ENCODE measurements around the gene HMX1.

HMX1 gene

GRCh38 chr4:8910100-8910821, 38.6 kb upstream of the HMX1 start:
- no peak for DNase-seq (ENCODE audit: low spot score)

GRCh38 chr4:8909548-8909947, 37.9 kb upstream of the HMX1 start:
- no peak for DNase-seq (ENCODE audit: low spot score)

GRCh38 chr4:8908206-8908893, 36.7 kb upstream of the HMX1 start:
- no peak for DNase-seq (ENCODE audit: low spot score)

DNA sequence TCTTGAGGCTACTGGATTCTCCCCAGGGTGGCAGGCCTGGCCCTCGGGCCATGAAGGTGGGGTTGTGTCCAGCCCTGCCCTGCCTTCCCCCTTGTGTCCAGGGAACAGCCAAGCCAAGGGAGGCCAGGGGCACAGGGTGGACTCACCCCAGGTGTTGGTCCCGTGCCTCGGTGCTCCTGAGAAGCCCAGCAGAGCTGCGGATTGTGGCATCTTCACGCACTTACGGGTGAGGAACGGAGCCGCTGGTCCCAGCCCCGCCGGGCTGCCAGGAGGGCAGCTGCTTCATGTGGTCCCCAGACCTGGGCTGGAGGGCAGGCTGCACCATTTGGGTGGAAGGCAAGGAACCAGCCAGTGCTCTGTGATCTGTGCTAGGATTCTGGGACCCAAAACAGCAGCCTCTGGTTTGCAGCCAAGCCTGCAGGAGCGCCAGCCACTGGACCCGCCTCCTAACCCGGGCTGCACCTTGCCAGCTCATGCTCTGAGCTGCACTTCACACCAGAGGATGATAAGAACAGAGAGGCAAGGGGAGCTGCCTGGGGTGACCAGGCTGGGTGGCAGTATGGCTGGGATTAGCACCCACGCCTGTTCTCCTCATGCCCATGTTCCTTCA, 36.1 kb upstream of the HMX1 start:
- DNase-seq (ENCODE audit: low spot score), result no peak

DNA sequence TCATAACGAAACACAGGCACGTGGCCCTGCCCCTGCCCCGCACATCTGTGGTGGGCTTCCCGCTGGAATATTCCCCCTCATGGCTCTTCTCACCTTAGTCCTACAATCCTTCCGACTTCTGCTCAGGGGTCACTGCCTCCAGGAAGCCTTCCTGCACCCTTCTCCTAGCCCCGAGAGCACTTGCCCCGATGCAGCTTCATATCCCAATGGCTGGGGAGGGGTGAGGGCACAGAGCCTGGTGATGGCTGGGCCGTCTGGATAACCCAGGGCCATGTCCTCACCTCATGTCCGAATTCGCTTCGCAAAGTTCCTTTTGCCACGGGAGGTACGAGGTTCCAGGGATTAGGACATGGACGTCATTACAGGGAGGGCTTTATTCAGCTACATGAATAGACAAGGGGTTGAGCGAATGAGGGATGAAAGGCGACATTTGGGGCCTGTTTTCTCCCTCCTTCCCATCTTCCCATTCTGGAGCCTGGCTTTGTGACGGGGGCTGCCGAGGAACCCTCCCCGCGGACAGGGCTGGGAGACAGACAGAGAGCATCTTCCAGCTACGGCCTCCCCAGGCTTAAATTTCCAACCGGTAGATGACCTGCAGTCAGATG, 35.5 kb upstream of the HMX1 start:
- DNase-seq (ENCODE audit: low spot score), result no peak

- no peak for DNase-seq (ENCODE audit: low spot score)
These were observed 35.0 kb upstream of the HMX1 start for GRCh38 chr4:8906668-8906970.

DNA sequence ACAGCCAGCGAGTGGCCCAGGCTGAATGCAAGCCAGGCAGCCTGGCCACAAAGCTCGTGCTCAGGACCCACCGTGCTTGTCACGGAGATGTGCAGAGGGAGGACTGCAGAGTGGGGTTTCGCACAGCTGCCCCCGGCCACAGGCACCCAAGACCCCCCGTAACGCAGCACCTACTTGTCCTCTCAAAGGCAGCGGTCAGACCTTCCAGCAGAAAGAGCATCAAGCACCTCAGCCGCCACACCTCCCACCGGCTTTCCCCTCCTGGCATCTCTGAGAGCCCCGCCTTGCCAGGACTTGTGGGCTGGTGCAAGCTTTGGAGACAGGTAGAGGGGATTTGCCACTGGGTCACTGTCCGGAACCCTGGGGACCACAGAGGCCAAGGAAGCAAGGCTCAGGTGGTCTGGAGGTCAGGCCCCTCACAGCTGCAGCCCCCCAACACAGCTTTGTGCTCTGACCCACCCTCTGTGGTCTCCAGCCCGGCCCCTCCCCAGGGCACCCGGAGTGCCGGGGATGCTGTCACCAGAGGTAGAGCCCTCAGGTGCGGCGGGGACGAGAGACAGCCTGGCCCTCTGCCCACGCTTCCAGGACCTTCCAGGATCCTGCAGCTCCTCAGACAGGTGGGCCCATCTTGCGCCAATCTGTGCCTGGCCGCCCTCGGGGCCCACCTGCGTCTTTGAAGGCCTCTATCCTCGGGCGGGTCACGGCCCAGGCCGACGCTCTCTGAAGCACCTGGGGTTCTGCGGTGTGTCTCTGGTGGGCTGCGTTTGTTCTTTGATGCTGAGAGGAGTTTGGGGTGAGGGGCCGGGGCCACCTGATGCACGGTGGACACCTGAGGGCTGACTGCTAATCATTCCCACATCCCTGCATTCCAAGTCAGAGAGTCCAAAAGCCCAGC, 34.4 kb upstream of the HMX1 start:
- DNase-seq (ENCODE audit: low spot score), result no peak

DNA sequence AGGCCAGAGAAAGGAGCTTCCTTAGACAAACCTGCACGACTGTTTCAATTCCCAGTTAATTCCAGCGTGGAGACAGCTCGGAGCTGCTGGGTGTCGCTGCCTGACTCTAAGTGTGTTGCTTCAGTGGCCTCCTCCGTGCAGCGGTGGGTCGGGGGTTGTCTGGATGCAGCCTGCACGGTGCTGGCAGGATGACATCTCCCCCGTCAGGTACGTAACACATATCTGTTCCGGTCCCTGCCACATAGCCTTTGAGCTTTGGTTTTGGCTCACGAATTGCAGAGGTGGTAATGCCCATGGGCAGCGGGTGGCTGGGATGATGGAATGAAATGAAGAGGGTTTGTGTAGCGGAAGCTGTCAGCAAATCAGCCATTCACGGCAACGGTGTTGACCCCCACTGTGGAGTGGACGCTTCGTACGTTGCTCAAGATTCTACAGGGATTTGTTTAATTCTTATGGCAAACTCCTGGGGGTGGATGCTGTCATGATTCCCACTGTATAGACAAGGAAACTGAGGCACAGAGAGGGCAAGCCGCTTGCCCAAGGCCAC, 33.7 kb upstream of the HMX1 start:
- no peak for DNase-seq (ENCODE audit: low spot score)

GRCh38 chr4:8904666-8905065, 33.0 kb upstream of the HMX1 start:
- no peak for DNase-seq (ENCODE audit: low spot score)

GRCh38 chr4:8904041-8904501, 32.4 kb upstream of the HMX1 start:
- no peak for DNase-seq (ENCODE audit: low spot score)

DNA sequence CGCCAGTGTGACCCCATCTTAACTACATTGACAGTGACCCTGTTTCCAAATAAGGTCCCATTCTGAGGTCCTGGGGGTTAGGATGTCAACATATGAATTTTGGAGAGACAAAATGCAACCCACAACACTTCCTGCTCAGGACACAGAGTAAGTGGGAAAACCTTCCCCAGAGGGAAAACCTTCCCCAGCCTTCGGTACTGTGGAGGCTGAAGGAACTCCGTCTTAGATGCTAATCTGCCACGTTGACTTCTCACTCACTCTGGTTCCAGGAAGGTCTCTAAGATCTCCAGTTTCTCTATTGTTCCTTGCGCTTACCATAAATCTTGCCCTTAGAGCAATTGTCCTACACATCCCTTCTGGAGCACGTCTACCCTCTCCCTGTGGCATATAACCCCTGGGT, 29.7 kb upstream of the HMX1 start:
- DNase-seq (ENCODE audit: low spot score), result no peak

GRCh38 chr4:8900588-8900987, 28.9 kb upstream of the HMX1 start:
- DNase-seq (ENCODE audit: low spot score), result no peak

- no peak for DNase-seq (ENCODE audit: low spot score)
These were observed 26.8 kb upstream of the HMX1 start for GRCh38 chr4:8898419-8898818.

DNA sequence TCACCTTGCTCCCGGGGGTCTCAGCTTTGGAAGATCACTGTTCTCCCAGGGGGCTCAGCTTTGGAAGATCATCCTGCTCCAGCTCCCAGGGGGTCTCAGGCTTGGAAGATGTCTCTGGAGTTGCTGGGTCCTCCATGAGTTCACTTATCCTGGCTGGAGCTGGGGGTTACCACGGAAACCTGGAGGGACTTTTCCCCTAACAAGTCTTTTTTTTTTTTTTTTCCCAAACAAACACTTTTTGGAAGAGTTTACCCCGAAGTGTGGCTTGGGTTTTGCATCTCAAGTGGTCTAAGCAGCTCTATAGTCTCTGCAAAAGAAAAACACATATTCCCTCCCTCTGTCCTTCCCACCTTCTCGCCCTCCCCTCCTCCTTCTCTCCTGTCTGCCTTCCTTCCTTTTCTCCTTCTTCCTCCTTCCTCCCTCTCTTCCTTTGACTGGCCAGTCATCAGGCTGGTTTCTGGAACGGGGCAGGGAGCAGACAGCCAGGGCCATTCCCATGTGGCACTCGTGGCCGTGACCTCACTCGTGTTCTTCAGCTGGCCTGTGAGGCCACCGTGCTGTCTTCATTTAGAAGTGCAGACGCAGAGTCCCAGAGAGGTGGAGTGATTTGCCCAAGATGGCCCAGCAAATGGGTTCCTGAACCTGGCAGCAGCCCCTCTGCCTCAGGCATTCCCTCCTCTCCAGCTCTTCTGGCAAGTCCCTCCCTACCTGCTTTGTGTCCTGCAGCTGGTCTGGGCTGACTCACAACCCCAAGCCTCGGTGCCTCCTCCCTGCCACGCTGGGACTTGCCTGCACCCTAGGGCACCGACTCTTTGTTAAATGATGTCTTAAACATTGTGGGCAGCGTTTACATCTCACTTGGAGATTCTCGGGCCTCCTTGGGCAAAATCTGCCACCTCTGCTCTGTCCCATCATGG, 25.9 kb upstream of the HMX1 start:
- no peak for DNase-seq (ENCODE audit: low spot score)

- no peak for DNase-seq (ENCODE audit: low spot score)
These were observed 24.9 kb upstream of the HMX1 start for GRCh38 chr4:8896506-8896905.

GRCh38 chr4:8896071-8896470, 24.4 kb upstream of the HMX1 start:
- no peak for DNase-seq (ENCODE audit: low spot score)

- no peak for DNase-seq (ENCODE audit: low spot score)
These were observed 23.7 kb upstream of the HMX1 start for GRCh38 chr4:8895295-8895694.

DNA sequence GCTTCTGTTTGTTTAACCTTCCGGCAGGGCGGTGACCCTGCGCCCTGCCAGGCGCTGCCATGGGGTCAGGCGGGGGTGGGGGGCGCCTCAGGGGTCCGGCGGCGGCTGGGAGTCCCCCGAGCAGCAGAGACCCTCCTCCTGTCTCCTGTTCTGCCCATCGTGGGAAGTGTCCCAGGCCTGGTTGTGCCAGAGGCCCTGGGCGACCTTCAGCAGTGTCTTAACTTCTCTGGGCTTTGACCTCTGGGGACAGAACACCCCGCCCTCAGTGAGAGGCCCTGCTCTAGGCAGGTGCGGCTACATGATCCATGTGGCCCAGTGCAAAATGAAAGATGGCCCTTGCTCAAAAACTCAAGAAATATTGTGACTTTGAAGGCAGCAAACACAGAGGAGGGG, 22.8 kb upstream of the HMX1 start:
- no peak for DNase-seq (ENCODE audit: low spot score)

GRCh38 chr4:8893624-8894423, 22.2 kb upstream of the HMX1 start:
- no peak for DNase-seq (ENCODE audit: low spot score)

DNA sequence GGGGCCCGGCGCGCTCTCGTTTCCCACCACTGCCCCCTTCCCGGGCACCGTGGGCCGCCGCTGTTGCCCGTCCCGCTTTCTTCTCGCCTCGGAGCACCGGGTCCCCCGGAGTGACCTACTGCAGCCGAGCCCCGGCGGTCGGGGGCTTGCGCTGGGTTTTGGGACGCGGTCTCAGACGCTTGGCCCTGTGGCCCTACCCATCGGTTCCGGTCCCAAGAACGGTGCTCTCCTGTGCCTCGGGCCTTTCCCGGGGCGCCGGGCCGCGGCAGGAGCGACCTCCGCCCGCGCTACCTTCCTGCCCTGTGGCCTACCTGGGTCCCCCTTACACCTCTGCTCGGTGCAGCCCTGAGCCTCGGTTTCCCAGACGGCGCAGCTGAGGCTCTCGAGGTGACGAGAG, 21.6 kb upstream of the HMX1 start:
- DNase-seq (ENCODE audit: low spot score), result no peak

All from Ammon's horn (tissue), 1 donor.